SK-N-SH (cell line): Measurements from ENCODE around the gene RAD52. TPM values are rescaled to one million over a fixed set of nuclear protein-coding genes. Genes with fewer than 3 reads are reported as not detected.

ENCODE experiments used
- CTCF ChIA-PET: fragments of 300-600, 350-600 bp; formaldehyde crosslinking; extraction: SDS; loops from one replicate; lab custom pipeline; 2021; lab: Yijun Ruan, JAX
- POLR2A ChIA-PET: fragments of 350-600 bp; sonication (Branson Sonifier 250); formaldehyde crosslinking; extraction: SDS; loops from one replicate; lab custom pipeline; 2020; ENCODE audit warnings: antibody characterized with exemption, inconsistent platforms; lab: Yijun Ruan, JAX
- DNase-seq: peaks from one replicate; pipeline ENCODE4 v3.0.0; 2012
- H2AFZ ChIP-seq: fragments of 200-600 bp; sonication (generic); 2 replicates; pipeline ENCODE4 v1.8.1; 2016; ENCODE audit warnings: antibody characterized with exemption, mild to moderate bottlenecking, low read depth
- H3F3A ChIP-seq: fragments of 200-600 bp; sonication (generic); replicated peaks from 2 replicates; pipeline ENCODE3; 2016; ENCODE audit warnings: antibody characterized with exemption, mild to moderate bottlenecking; ENCODE audit not compliant: insufficient read depth
- H3K27ac ChIP-seq, 2 experiments: fragments of 200-500 bp in 1 of 2; fragments of 200-600 bp in 1 of 2; sonication (Bioruptor generic) in 1 of 2; sonication (generic), shearing (Covaris generic) in 1 of 2; 2 replicates each; pipeline versions ENCODE4 v1.5.1 to v1.6.1; 2014 to 2016; ENCODE audit warnings: low read depth in 2 of 2, inconsistent platforms in 1 of 2, low read length in 1 of 2, mild to moderate bottlenecking in 1 of 2, mixed read lengths in 1 of 2
- H3K27me3 ChIP-seq: fragments of 200-600 bp; sonication (generic), shearing (Covaris generic); 2 replicates; pipeline ENCODE4 v1.6.1; 2016; ENCODE audit warnings: mixed run types; ENCODE audit not compliant: insufficient read depth
- H3K36me3 ChIP-seq, 2 experiments: fragments of 200-500 bp in 1 of 2; fragments of 200-600 bp in 1 of 2; sonication (Bioruptor generic) in 1 of 2; sonication (generic) in 1 of 2; replicated peaks in 1 of 2; 2 replicates each; pipeline versions ENCODE3 to v1.5.1; 2014 to 2016; ENCODE audit warnings: low read length in 1 of 2, mild to moderate bottlenecking in 1 of 2; ENCODE audit not compliant: insufficient read depth in 2 of 2, control insufficient read depth in 1 of 2
- H3K4me1 ChIP-seq, 2 experiments: fragments of 200-500 bp in 1 of 2; fragments of 200-600 bp in 1 of 2; sonication (Bioruptor generic) in 1 of 2; sonication (generic), shearing (Covaris generic) in 1 of 2; 2 replicates each; pipeline versions ENCODE4 v1.5.1 to v1.6.1; 2014 to 2016; ENCODE audit warnings: low read depth in 1 of 2, low read length in 1 of 2, mixed run types in 1 of 2; ENCODE audit not compliant: insufficient read depth in 2 of 2, control insufficient read depth in 1 of 2
- H3K4me2 ChIP-seq: fragments of 200-600 bp; sonication (generic), shearing (Covaris generic); 2 replicates; pipeline ENCODE4 v1.6.1; 2017; ENCODE audit warnings: mixed run types
- H3K4me3 ChIP-seq, 2 experiments: fragments of 200-500 bp in 1 of 2; fragments of 200-600 bp in 1 of 2; sonication (Bioruptor generic) in 1 of 2; sonication (generic), shearing (Covaris generic) in 1 of 2; 2 replicates each; pipeline versions ENCODE4 v1.5.1 to v1.8.1; 2014 to 2016; ENCODE audit warnings: low read depth in 2 of 2, inconsistent platforms in 1 of 2, low read length in 1 of 2, mild to moderate bottlenecking in 1 of 2, mixed read lengths in 1 of 2, moderate library complexity in 1 of 2
- H3K79me2 ChIP-seq: fragments of 200-600 bp; sonication (generic); 2 replicates; pipeline ENCODE4 v1.8.1; 2017; ENCODE audit warnings: mild to moderate bottlenecking; ENCODE audit not compliant: insufficient read depth
- H3K9ac ChIP-seq: fragments of 200-600 bp; sonication (generic); 2 replicates; pipeline ENCODE4 v1.6.1; 2017; ENCODE audit warnings: mixed run types
- H3K9me2 ChIP-seq: fragments of 200-600 bp; sonication (generic); 2 replicates; pipeline ENCODE4 v1.6.1; 2017; ENCODE audit warnings: mixed run types
- H3K9me3 ChIP-seq: fragments of 200-600 bp; sonication (generic); 2 replicates; pipeline ENCODE4 v1.6.1; 2017; ENCODE audit warnings: mixed run types, mild to moderate bottlenecking, moderate library complexity
- H4K20me1 ChIP-seq: fragments of 200-600 bp; sonication (generic); 2 replicates; pipeline ENCODE4 v1.6.1; 2017; ENCODE audit warnings: mild to moderate bottlenecking, mixed run types; ENCODE audit not compliant: insufficient read depth
- CHD2 ChIP-seq: fragments of 150-350 bp; IDR thresholded peaks from 2 replicates; pipeline ENCODE4 v1.6.1; 2018; ENCODE audit warnings: low read length; ENCODE audit not compliant: partially characterized antibody
- EP300 ChIP-seq, 2 experiments: IDR thresholded peaks; 2 replicates each; pipeline versions ENCODE4 v1.4.0 to v1.6.1; 2012; ENCODE audit warnings: borderline replicate concordance in 1 of 2, low read depth in 1 of 2, low read length in 1 of 2
- EZH2phosphoT487 ChIP-seq: fragments of 200-600 bp; sonication (generic); IDR thresholded peaks from 2 replicates; pipeline ENCODE4 v1.6.1; 2017; ENCODE audit warnings: low read depth, mixed run types, mild to moderate bottlenecking, antibody characterized with exemption, moderate library complexity, borderline replicate concordance
- FOXJ3 ChIP-seq: sonication (generic); formaldehyde crosslinking; IDR thresholded peaks from 2 replicates; pipeline ENCODE4 v1.5.1; 2020; ENCODE audit warnings: mild to moderate bottlenecking, missing genetic modification reagents
- FOXM1 ChIP-seq: IDR thresholded peaks from 2 replicates; pipeline ENCODE4 v1.4.0; 2012; ENCODE audit warnings: low read depth, mild to moderate bottlenecking
- GABPA ChIP-seq: IDR thresholded peaks from 2 replicates; pipeline ENCODE4 v1.4.0; 2012; ENCODE audit warnings: low read depth, mild to moderate bottlenecking
- GATA2 ChIP-seq: sonication (generic); formaldehyde crosslinking; IDR thresholded peaks from 2 replicates; pipeline ENCODE4 v1.5.0; 2020; ENCODE audit warnings: mild to moderate bottlenecking, missing genetic modification reagents
- IRF3 ChIP-seq: fragments of 150-350 bp; IDR thresholded peaks from 2 replicates; pipeline ENCODE4 v1.6.1; 2016; ENCODE audit warnings: mild to moderate bottlenecking, low read depth, low read length
- MEF2A ChIP-seq: IDR thresholded peaks from 2 replicates; pipeline ENCODE4 v1.4.0; 2012; ENCODE audit warnings: low read depth, borderline replicate concordance
- MXI1 ChIP-seq: IDR thresholded peaks from 2 replicates; pipeline ENCODE4 v1.6.1; 2012; ENCODE audit warnings: mild to moderate bottlenecking, low read depth, low read length, improper control_type of control experiment
- NFIC ChIP-seq: IDR thresholded peaks from 2 replicates; pipeline ENCODE4 v1.4.0; 2012; ENCODE audit warnings: borderline replicate concordance
- POLR2AphosphoS5 ChIP-seq: IDR thresholded peaks from 2 replicates; pipeline ENCODE4 v1.6.1; 2012; ENCODE audit warnings: low read depth, low read length
- RAD21 ChIP-seq: IDR thresholded peaks from 2 replicates; pipeline ENCODE4 v1.6.1; 2012; ENCODE audit warnings: mild to moderate bottlenecking, low read length
- RCOR1 ChIP-seq: fragments of 150-350 bp; IDR thresholded peaks from 2 replicates; pipeline ENCODE4 v1.6.1; 2017; ENCODE audit warnings: antibody characterized with exemption, low read length
- RXRA ChIP-seq: IDR thresholded peaks from 2 replicates; pipeline ENCODE4 v1.4.0; 2012; ENCODE audit warnings: low read depth, mild to moderate bottlenecking, borderline replicate concordance
- SMC3 ChIP-seq: IDR thresholded peaks from 2 replicates; pipeline ENCODE4 v1.6.1; 2012; ENCODE audit warnings: low read depth, low read length, improper control_type of control experiment
- TEAD4 ChIP-seq: IDR thresholded peaks from 2 replicates; pipeline ENCODE4 v1.4.0; 2012; ENCODE audit warnings: mild to moderate bottlenecking, borderline replicate concordance; ENCODE audit not compliant: insufficient read depth
- USF1 ChIP-seq: IDR thresholded peaks from 2 replicates; pipeline ENCODE4 v1.4.0; 2012; ENCODE audit warnings: low read depth, borderline replicate concordance
- USF2 ChIP-seq: fragments of 150-350 bp; IDR thresholded peaks from 2 replicates; pipeline ENCODE4 v1.6.1; 2017; ENCODE audit warnings: antibody characterized with exemption, low read length, low read depth, borderline replicate concordance
- ZBTB33 ChIP-seq: IDR thresholded peaks from 2 replicates; pipeline ENCODE4 v1.4.0; 2012; ENCODE audit warnings: low read depth, borderline replicate concordance
- WGBS: methylation state at CpG from one replicate; pipeline ENCODE4 v1.1.6; 2017; ENCODE audit warnings: low lambda C conversion rate; 5-methylcytosine and 5-hydroxymethylcytosine counted together
- polyA plus RNA-seq, 3 experiments: library from polyadenylated mRNA; depleted of rRNA; stranded (reverse); fragments of >200 nt; gene quantifications; 2 replicates each; pipeline ENCODE4 v1.2.3, GENCODE V29; 2012

Gene RAD52
- polyA plus RNA-seq, 1 of the 3 experiments (the other 2 are of a cell fraction): 11.2 TPM

- Histone ChIP-seq H3K4me1 (no peaks in the 10 kb centered on the region), H4K20me1 (no peaks in the 10 kb centered on the region), H3K4me3 (no peak overlapping the region), H3K4me2 (no peak overlapping the region), H3F3A (peaks cover 4% of the 10 kb centered on the region), H3K9me2 (no peaks in the 10 kb centered on the region), H3K27ac (no peak overlapping the region; a peak in 1 of 4 replicates), H3K9ac (no peak overlapping the region), H3K79me2 (no peaks in the 10 kb centered on the region; the same call in 1 of the 2 replicates), H3K9me3 (no peaks in the 10 kb centered on the region), H3K27me3 (no peaks in the 10 kb centered on the region), H3K36me3 (peaks cover 35 to 36% of the 10 kb centered on the region in 2 experiments), H2AFZ (no peak overlapping the region)
- WGBS: 90% methylated on average over 1 of the region's 1 CpG
- ChIA-PET CTCF (interaction anchor here (0.6 to 1.4 kb wide), 3 partner anchors 29 to 307 kb away, joined by 3 to 4 read pairs (median 3); partner anchors contain the start of gene RAD52), POLR2A (no interaction called here)
- no peak for TF ChIP-seq POLR2AphosphoS5
- TF ChIP-seq NFIC: no peak
- no peak for TF ChIP-seq RCOR1
- no peak for TF ChIP-seq FOXM1
- no peak for TF ChIP-seq USF2
- TF ChIP-seq MXI1: no peak
- no peak for TF ChIP-seq RXRA
- TF ChIP-seq EZH2phosphoT487: no peak
- no peak for DNase-seq
These were observed 28.8 kb downstream of the RAD52 start for GRCh38 chr12:920676-921075.

- no peak overlapping the region for H3K4me3 ChIP-seq
- peaks cover 46% of the 10 kb centered on the region in 2 experiments for H3K36me3 ChIP-seq
- H3K27me3 ChIP-seq: no peaks in the 10 kb centered on the region
- no peak overlapping the region for H2AFZ ChIP-seq
- no peaks in the 10 kb centered on the region for H3K9me2 ChIP-seq
- DNase-seq: no peak
- WGBS: 97% methylated on average over 23 of the region's 23 CpGs
- POLR2A ChIA-PET: no interaction called here
- no peak overlapping the region for H3K9ac ChIP-seq
- no peaks in the 10 kb centered on the region for H4K20me1 ChIP-seq
- no peaks in the 10 kb centered on the region for H3K9me3 ChIP-seq
- H3K79me2 ChIP-seq: no peaks in the 10 kb centered on the region; the same call in 1 of the 2 replicates
- H3K4me1 ChIP-seq: no peaks in the 10 kb centered on the region
- peaks cover 13% of the 10 kb centered on the region for H3F3A ChIP-seq
- CTCF ChIA-PET: interaction anchor here (1.3 kb wide), 1 partner anchor 347 kb away, joined by 7 read pairs; no protein-coding TSS in a partner anchor
- H3K27ac ChIP-seq: no peak overlapping the region
- H3K4me2 ChIP-seq: no peak overlapping the region
- TF ChIP-seq TEAD4 (no peak), MEF2A (no peak), GATA2 (CRISPR knock-in tag) (no peak), RAD21 (no peak), FOXJ3 (CRISPR knock-in tag) (no peak), GABPA (no peak), CHD2 (no peak), SMC3 (no peak), IRF3 (no peak), EP300 (IDR thresholded peaks at IDR 0.05; ENCODE audit: borderline replicate concordance in 1 of 2, low read depth in 1 of 2, low read length in 1 of 2) (no peak), ZBTB33 (no peak), USF1 (no peak)
These were observed 32.6 kb downstream of the RAD52 start for GRCh38 chr12:916712-917445.
